DND-41 (cell line): ENCODE measurements around the gene DOCK3.

ENCODE experiments used
- ATAC-seq: fragments of 200-7000 bp; cut with Tn5 transposase; 3 replicates; pipeline ENCODE4 v1.9.1; 2021; ENCODE audit warnings: low read depth; ENCODE audit not compliant: insufficient read depth
- DNase-seq: peaks from one replicate; pipeline ENCODE4 v3.0.0-alpha.2; 2020
- H2AFZ ChIP-seq: 2 replicates; pipeline ENCODE4 v1.6.0; 2012; ENCODE audit warnings: low read depth, low read length
- H3K27ac ChIP-seq: 2 replicates; pipeline ENCODE4 v1.5.1; 2012; ENCODE audit warnings: low read length, inconsistent platforms
- H3K27me3 ChIP-seq: fragments of 200-600 bp; sonication (generic); 2 replicates; pipeline ENCODE4 v1.6.0; 2012; ENCODE audit warnings: low read length, mild to moderate bottlenecking, inconsistent platforms; ENCODE audit not compliant: insufficient read depth, poor library complexity
- H3K36me3 ChIP-seq: 2 replicates; pipeline ENCODE4 v1.5.1; 2012; ENCODE audit warnings: low read length, inconsistent platforms; ENCODE audit not compliant: insufficient read depth
- H3K4me1 ChIP-seq: 2 replicates; pipeline ENCODE4 v1.5.1; 2012; ENCODE audit warnings: mild to moderate bottlenecking, low read length; ENCODE audit not compliant: insufficient read depth
- H3K4me2 ChIP-seq: 2 replicates; pipeline ENCODE4 v1.6.0; 2012; ENCODE audit warnings: mild to moderate bottlenecking, moderate library complexity, low read length, inconsistent platforms; ENCODE audit not compliant: insufficient read depth
- H3K4me3 ChIP-seq, 2 experiments: fragments of 200-600 bp in 1 of 2; shearing (Covaris generic) in 1 of 2; 2 replicates each; pipeline ENCODE4 v1.5.1; 2012 to 2016; ENCODE audit warnings: inconsistent platforms in 2 of 2, low read length in 2 of 2, mild to moderate bottlenecking in 2 of 2, low read depth in 1 of 2, moderate library complexity in 1 of 2
- H3K79me2 ChIP-seq: 2 replicates; pipeline ENCODE4 v1.6.0; 2012; ENCODE audit warnings: low read length, inconsistent platforms; ENCODE audit not compliant: insufficient read depth
- H3K9ac ChIP-seq: 2 replicates; pipeline ENCODE4 v1.6.0; 2012; ENCODE audit warnings: low read depth, mild to moderate bottlenecking, inconsistent platforms, low read length, moderate library complexity
- H3K9me3 ChIP-seq: 2 replicates; pipeline ENCODE4 v1.5.1; 2012; ENCODE audit warnings: low read length, moderate library complexity, mild to moderate bottlenecking, inconsistent platforms; ENCODE audit not compliant: insufficient read depth, severe bottlenecking
- H4K20me1 ChIP-seq: 2 replicates; pipeline ENCODE4 v1.6.0; 2012; ENCODE audit warnings: low read length; ENCODE audit not compliant: insufficient read depth
- EZH2 ChIP-seq: IDR thresholded peaks from 3 replicates; pipeline ENCODE4 v1.6.1; 2012; ENCODE audit warnings: borderline replicate concordance, low read depth, mild to moderate bottlenecking, moderate library complexity, low read length, inconsistent platforms; ENCODE audit not compliant: severe bottlenecking
- TF ChIP-seq, protein P1 (sequence below): IDR thresholded peaks from 2 replicates; pipeline ENCODE4 v1.5.1; 2012; ENCODE audit warnings: borderline replicate concordance, low read length, moderate library complexity, mild to moderate bottlenecking; ENCODE audit not compliant: poor library complexity, severe bottlenecking; ENCODE audit errors: extremely low read depth

DOCK3 gene

DNA sequence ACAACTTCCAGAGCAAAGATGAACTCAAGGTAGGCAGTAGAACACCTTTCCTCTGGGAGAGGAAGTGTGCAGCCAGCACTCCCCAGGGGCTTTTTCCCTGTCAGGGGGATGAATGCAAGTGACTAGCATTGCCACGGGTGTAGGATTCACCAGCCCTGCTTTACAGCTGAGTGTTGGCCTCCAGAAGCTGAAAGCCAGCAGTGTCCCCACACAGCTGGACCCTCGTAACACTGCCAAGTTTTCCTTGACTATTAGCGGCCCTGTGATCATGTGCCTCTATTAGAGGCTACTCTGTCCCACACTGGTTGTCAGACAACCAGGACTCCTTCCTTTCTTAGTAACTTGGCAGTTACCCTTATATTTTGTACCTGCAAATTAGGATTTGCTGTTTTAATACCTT lies 605.4 kb downstream of the DOCK3 start:
- Histone ChIP-seq H3K4me2 (no peak overlapping the region), H3K4me3 (no peak overlapping the region), H3K9me3 (no peaks in the 10 kb centered on the region), H3K79me2 (no peaks in the 10 kb centered on the region), H2AFZ (no peak overlapping the region), H4K20me1 (no peaks in the 10 kb centered on the region), H3K36me3 (no peaks in the 10 kb centered on the region), H3K4me1 (no peaks in the 10 kb centered on the region), H3K9ac (no peak overlapping the region), H3K27me3 (peaks cover 43% of the 10 kb centered on the region), H3K27ac (no peak overlapping the region)
- ATAC-seq (no peak), DNase-seq (no peak)
- TF ChIP-seq EZH2, result no peak
- TF ChIP-seq, protein P1, sequence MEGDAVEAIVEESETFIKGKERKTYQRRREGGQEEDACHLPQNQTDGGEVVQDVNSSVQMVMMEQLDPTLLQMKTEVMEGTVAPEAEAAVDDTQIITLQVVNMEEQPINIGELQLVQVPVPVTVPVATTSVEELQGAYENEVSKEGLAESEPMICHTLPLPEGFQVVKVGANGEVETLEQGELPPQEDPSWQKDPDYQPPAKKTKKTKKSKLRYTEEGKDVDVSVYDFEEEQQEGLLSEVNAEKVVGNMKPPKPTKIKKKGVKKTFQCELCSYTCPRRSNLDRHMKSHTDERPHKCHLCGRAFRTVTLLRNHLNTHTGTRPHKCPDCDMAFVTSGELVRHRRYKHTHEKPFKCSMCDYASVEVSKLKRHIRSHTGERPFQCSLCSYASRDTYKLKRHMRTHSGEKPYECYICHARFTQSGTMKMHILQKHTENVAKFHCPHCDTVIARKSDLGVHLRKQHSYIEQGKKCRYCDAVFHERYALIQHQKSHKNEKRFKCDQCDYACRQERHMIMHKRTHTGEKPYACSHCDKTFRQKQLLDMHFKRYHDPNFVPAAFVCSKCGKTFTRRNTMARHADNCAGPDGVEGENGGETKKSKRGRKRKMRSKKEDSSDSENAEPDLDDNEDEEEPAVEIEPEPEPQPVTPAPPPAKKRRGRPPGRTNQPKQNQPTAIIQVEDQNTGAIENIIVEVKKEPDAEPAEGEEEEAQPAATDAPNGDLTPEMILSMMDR, result no peak

DNA sequence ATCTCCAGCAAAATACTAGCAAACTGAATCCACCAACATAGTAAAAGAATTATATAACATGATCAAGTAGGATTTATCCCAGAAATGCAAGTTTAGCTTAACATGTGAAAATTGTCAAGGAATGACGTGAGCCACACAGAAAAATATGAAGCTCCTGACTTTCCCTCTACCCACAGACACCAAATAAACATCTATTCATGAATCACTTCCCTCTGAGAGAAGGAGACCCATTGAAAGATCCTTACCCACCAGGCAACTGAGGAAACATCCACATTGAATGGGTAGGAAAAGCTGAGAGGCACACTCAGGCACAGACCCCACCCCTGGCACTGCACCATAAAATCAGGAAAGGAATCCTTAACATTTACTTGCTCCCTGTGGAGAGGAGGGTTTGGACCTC lies 608.2 kb downstream of the DOCK3 start:
- no peak for DNase-seq
- H3K4me3 ChIP-seq, result no peak overlapping the region
- no peaks in the 10 kb centered on the region for H3K9me3 ChIP-seq
- peaks cover 30% of the 10 kb centered on the region for H3K27me3 ChIP-seq
- H3K9ac ChIP-seq, result no peak overlapping the region
- H4K20me1 ChIP-seq, result no peaks in the 10 kb centered on the region
- TF ChIP-seq, protein P1, result no peak
- no peak for TF ChIP-seq EZH2
- no peaks in the 10 kb centered on the region for H3K4me1 ChIP-seq
- H3K4me2 ChIP-seq, result no peak overlapping the region
- H3K79me2 ChIP-seq, result no peaks in the 10 kb centered on the region
- H2AFZ ChIP-seq, result no peak overlapping the region
- no peak overlapping the region for H3K27ac ChIP-seq
- no peaks in the 10 kb centered on the region for H3K36me3 ChIP-seq
- no peak for ATAC-seq

DNA sequence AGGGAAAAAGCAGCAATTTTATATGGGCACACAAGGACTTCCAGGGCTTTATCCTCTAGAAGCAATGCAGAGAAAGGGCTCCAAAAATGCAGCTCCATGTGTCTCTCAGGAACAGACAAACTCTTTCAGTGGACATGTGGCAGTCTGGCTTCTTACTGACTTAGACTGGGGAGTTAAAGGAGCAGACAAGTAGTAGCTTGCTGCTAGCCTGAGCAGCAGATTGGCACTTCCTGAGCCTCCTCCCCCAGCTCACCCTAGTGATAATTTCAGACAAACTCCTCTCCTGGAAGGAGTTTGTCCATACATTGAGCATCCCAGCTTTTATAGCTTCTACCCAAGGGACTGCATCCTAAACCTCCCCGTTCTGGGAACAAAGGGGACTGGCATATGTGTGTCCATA lies 608.7 kb downstream of the DOCK3 start:
- TF ChIP-seq, protein P1, result no peak
- no peak for TF ChIP-seq EZH2
- no peak for ATAC-seq
- no peaks in the 10 kb centered on the region for H3K4me1 ChIP-seq
- H3K36me3 ChIP-seq, result no peaks in the 10 kb centered on the region
- no peak overlapping the region for H3K9ac ChIP-seq
- peaks cover 27% of the 10 kb centered on the region for H3K27me3 ChIP-seq
- no peak overlapping the region for H2AFZ ChIP-seq
- H3K79me2 ChIP-seq, result no peaks in the 10 kb centered on the region
- H4K20me1 ChIP-seq, result no peaks in the 10 kb centered on the region
- no peak overlapping the region for H3K27ac ChIP-seq
- DNase-seq, result no peak
- H3K9me3 ChIP-seq, result no peaks in the 10 kb centered on the region
- no peak overlapping the region for H3K4me3 ChIP-seq
- no peak overlapping the region for H3K4me2 ChIP-seq

DNA sequence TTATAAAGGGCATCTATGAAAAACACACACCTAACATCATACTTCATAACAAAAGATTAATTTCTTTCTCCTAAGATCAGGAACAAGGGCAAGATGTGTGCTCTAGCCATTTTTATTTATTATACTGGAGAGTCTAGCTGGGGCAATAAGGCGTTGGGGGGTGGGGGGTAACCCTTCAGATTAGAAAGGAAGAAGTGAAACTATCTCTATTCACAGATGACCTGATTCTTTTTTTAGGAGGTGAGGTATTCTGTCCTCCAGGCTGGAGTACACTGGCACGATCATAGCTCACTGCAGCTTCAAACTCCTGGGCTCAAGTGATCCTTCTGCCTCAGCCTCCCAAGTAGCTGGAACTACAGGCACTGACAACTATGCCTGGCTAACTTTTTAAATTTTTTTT lies 620.9 kb downstream of the DOCK3 start:
- Histone ChIP-seq H3K4me3 (no peak overlapping the region), H3K27ac (no peak overlapping the region), H3K4me2 (no peak overlapping the region), H3K79me2 (no peaks in the 10 kb centered on the region), H2AFZ (no peak overlapping the region), H3K9me3 (no peaks in the 10 kb centered on the region), H3K4me1 (no peaks in the 10 kb centered on the region), H3K9ac (no peak overlapping the region), H3K36me3 (no peaks in the 10 kb centered on the region), H3K27me3 (no peaks in the 10 kb centered on the region), H4K20me1 (no peaks in the 10 kb centered on the region)
- ATAC-seq (no peak), DNase-seq (no peak)
- TF ChIP-seq EZH2, result no peak
- TF ChIP-seq, protein P1, result no peak
